ENCODE data around the gene SLMAP.

SLMAP gene

DNA sequence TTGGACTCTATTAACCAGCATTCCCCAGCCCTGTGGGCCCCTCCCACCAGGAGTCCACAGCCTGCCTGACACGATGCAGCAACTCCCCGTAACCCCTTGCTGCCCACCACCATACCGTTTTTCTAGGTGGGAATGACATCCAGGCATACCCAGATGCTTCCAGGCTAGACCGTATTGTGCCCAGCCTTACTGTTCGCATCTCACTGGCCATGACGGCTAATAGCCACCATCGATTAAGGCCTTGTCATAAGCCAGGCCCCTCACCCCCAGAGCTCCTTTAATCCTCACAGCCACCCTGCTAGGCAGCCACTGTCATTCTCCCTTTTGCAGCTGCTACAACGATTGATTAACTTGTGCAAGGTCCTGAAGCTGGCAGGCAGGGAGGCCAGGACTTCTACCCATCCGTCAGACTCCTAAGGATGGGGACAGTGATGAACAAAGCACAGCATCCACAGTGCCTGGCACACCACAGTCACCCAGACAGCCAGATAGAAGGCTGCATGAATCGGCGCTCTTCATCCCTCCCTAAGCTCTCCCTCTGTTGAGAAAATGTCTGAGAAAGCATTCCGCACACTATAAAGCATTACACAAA is 192.1 kb downstream of the SLMAP start:
- Histone ChIP-seq H3K9ac (ENCODE audit: low read depth, low read length, poor library complexity, severe bottlenecking) (no peak overlapping the region), H3K27me3 (ENCODE audit: insufficient read depth, low read length, poor library complexity, severe bottlenecking) (no peaks in the 10 kb centered on the region), H4K20me1 (ENCODE audit: insufficient read depth, low read length, poor library complexity, severe bottlenecking) (no peaks in the 10 kb centered on the region), H3K4me1 (ENCODE audit: insufficient read depth, low read length, poor library complexity, severe bottlenecking) (peaks cover 38% of the 10 kb centered on the region), H3K79me2 (ENCODE audit: insufficient read depth, low read length) (no peaks in the 10 kb centered on the region), H3K9me3 (ENCODE audit: insufficient read depth, low read depth, low read length) (no peaks in the 10 kb centered on the region), H3K4me3 (ENCODE audit: low read length, poor library complexity, severe bottlenecking) (no peak overlapping the region), H3K4me2 (ENCODE audit: low read depth, low read length, poor library complexity, severe bottlenecking) (no peak overlapping the region), H3F3A (ENCODE audit: low read depth) (peaks cover 8% of the 10 kb centered on the region; the same call in 1 of the 2 replicates), H3K9me2 (replicated peaks; ENCODE audit: low read depth, low read length) (no peaks in the 10 kb centered on the region), H2AFZ (ENCODE audit: low read length) (no peak overlapping the region), H3K36me3 (ENCODE audit: insufficient read depth, low read length) (no peaks in the 10 kb centered on the region)
- TF ChIP-seq EZH2phosphoT487 (IDR thresholded peaks at IDR 0.05; ENCODE audit: borderline replicate concordance): no peak
- TF ChIP-seq, protein P1, sequence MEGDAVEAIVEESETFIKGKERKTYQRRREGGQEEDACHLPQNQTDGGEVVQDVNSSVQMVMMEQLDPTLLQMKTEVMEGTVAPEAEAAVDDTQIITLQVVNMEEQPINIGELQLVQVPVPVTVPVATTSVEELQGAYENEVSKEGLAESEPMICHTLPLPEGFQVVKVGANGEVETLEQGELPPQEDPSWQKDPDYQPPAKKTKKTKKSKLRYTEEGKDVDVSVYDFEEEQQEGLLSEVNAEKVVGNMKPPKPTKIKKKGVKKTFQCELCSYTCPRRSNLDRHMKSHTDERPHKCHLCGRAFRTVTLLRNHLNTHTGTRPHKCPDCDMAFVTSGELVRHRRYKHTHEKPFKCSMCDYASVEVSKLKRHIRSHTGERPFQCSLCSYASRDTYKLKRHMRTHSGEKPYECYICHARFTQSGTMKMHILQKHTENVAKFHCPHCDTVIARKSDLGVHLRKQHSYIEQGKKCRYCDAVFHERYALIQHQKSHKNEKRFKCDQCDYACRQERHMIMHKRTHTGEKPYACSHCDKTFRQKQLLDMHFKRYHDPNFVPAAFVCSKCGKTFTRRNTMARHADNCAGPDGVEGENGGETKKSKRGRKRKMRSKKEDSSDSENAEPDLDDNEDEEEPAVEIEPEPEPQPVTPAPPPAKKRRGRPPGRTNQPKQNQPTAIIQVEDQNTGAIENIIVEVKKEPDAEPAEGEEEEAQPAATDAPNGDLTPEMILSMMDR (conservative IDR thresholded peaks at IDR 0.05; ENCODE audit: low read length): no peak

GRCh38 chr3:57948781-57949242 is 192.7 kb downstream of the SLMAP start:
- peaks cover 42% of the 10 kb centered on the region for H3K4me1 ChIP-seq (ENCODE audit: insufficient read depth, low read length, poor library complexity, severe bottlenecking)
- no peak overlapping the region; the same call in 1 of the 2 replicates for H2AFZ ChIP-seq (ENCODE audit: low read length)
- no peak for TF ChIP-seq EZH2phosphoT487 (IDR thresholded peaks at IDR 0.05; ENCODE audit: borderline replicate concordance)
- TF ChIP-seq, protein P1 (conservative IDR thresholded peaks at IDR 0.05; ENCODE audit: low read length): no peak
- H3K9me2 ChIP-seq (replicated peaks; ENCODE audit: low read depth, low read length): no peaks in the 10 kb centered on the region
- H4K20me1 ChIP-seq (ENCODE audit: insufficient read depth, low read length, poor library complexity, severe bottlenecking): no peaks in the 10 kb centered on the region
- no peak overlapping the region for H3K9ac ChIP-seq (ENCODE audit: low read depth, low read length, poor library complexity, severe bottlenecking)
- H3F3A ChIP-seq (ENCODE audit: low read depth): peaks cover 8% of the 10 kb centered on the region; the same call in 1 of the 2 replicates
- no peaks in the 10 kb centered on the region for H3K79me2 ChIP-seq (ENCODE audit: insufficient read depth, low read length)
- no peak overlapping the region for H3K4me3 ChIP-seq (ENCODE audit: low read length, poor library complexity, severe bottlenecking)
- H3K27me3 ChIP-seq (ENCODE audit: insufficient read depth, low read length, poor library complexity, severe bottlenecking): no peaks in the 10 kb centered on the region
- no peak overlapping the region for H3K4me2 ChIP-seq (ENCODE audit: low read depth, low read length, poor library complexity, severe bottlenecking)
- no peaks in the 10 kb centered on the region for H3K36me3 ChIP-seq (ENCODE audit: insufficient read depth, low read length)
- no peaks in the 10 kb centered on the region for H3K9me3 ChIP-seq (ENCODE audit: insufficient read depth, low read depth, low read length)

GRCh38 chr3:57949344-57949743 is 193.2 kb downstream of the SLMAP start:
- H4K20me1 ChIP-seq (ENCODE audit: insufficient read depth, low read length, poor library complexity, severe bottlenecking): no peaks in the 10 kb centered on the region
- H3K4me3 ChIP-seq (ENCODE audit: low read length, poor library complexity, severe bottlenecking): no peak overlapping the region
- no peak for TF ChIP-seq EZH2phosphoT487 (IDR thresholded peaks at IDR 0.05; ENCODE audit: borderline replicate concordance)
- TF ChIP-seq, protein P1 (conservative IDR thresholded peaks at IDR 0.05; ENCODE audit: low read length): no peak
- peak overlapping the region; percentile 63; the same call in 1 of the 2 replicates for H2AFZ ChIP-seq (ENCODE audit: low read length)
- H3K4me1 ChIP-seq (ENCODE audit: insufficient read depth, low read length, poor library complexity, severe bottlenecking): peaks cover 42% of the 10 kb centered on the region
- peaks cover 8% of the 10 kb centered on the region; the same call in 1 of the 2 replicates for H3F3A ChIP-seq (ENCODE audit: low read depth)
- H3K27me3 ChIP-seq (ENCODE audit: insufficient read depth, low read length, poor library complexity, severe bottlenecking): no peaks in the 10 kb centered on the region
- H3K9ac ChIP-seq (ENCODE audit: low read depth, low read length, poor library complexity, severe bottlenecking): no peak overlapping the region
- H3K79me2 ChIP-seq (ENCODE audit: insufficient read depth, low read length): no peaks in the 10 kb centered on the region
- H3K9me3 ChIP-seq (ENCODE audit: insufficient read depth, low read depth, low read length): no peaks in the 10 kb centered on the region
- H3K36me3 ChIP-seq (ENCODE audit: insufficient read depth, low read length): no peaks in the 10 kb centered on the region
- no peak overlapping the region for H3K4me2 ChIP-seq (ENCODE audit: low read depth, low read length, poor library complexity, severe bottlenecking)
- H3K9me2 ChIP-seq (replicated peaks; ENCODE audit: low read depth, low read length): no peaks in the 10 kb centered on the region
